ENCODE measurements around the gene R3HDM2.
A peak's percentile ranks its signal among the peaks of the same experiment; 100 is the strongest.

R3HDM2 gene

DNA sequence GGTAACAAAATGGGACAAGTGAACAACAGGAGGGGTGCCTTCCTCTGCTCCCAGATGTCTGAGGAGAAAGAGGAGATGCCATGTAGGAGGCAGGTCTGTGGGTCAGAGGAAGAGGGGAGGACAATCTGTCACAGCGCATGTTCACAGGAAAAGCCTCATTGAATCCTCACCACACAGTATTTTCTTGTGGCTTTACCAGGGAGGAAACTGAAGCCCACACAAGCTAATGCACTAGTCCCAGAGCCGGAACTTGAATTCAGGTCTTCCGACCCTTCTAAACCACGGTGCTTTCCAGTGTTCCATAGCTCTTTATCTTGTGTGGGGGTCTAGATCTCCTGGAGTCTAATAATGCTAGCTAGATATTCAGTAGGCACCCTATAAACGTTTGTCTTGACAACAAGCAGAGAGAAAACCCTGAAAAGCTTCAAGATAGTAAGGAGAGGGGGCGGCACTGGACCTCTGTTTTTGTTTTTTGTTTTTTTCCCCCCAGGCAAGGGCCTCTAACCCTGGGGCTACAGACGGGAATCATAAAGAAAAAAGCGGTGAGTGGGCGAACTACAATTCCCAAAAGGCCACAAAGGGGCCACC is 201.7 kb downstream of the R3HDM2 start:
- TF ChIP-seq, protein P1, sequence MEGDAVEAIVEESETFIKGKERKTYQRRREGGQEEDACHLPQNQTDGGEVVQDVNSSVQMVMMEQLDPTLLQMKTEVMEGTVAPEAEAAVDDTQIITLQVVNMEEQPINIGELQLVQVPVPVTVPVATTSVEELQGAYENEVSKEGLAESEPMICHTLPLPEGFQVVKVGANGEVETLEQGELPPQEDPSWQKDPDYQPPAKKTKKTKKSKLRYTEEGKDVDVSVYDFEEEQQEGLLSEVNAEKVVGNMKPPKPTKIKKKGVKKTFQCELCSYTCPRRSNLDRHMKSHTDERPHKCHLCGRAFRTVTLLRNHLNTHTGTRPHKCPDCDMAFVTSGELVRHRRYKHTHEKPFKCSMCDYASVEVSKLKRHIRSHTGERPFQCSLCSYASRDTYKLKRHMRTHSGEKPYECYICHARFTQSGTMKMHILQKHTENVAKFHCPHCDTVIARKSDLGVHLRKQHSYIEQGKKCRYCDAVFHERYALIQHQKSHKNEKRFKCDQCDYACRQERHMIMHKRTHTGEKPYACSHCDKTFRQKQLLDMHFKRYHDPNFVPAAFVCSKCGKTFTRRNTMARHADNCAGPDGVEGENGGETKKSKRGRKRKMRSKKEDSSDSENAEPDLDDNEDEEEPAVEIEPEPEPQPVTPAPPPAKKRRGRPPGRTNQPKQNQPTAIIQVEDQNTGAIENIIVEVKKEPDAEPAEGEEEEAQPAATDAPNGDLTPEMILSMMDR (IDR thresholded peaks at IDR 0.05; ENCODE audit: insufficient read depth, low read depth, low read length, missing control alignments), result no peak
- peak; percentile 44 for DNase-seq (ENCODE audit: low read depth)
- H3K4me3 ChIP-seq (ENCODE audit: low read depth, low read length), result peak overlapping the region; percentile 97

GRCh38 chr12:57227315-57228115 is 203.3 kb downstream of the R3HDM2 start:
- TF ChIP-seq, protein P1 (IDR thresholded peaks at IDR 0.05; ENCODE audit: insufficient read depth, low read depth, low read length, missing control alignments), result no peak
- no peak for DNase-seq (ENCODE audit: low read depth)
- no peak overlapping the region for H3K4me3 ChIP-seq (ENCODE audit: low read depth, low read length)

GRCh38 chr12:57226588-57227314 is 204.1 kb downstream of the R3HDM2 start:
- H3K4me3 ChIP-seq (ENCODE audit: low read depth, low read length), result no peak overlapping the region
- TF ChIP-seq, protein P1 (IDR thresholded peaks at IDR 0.05; ENCODE audit: insufficient read depth, low read depth, low read length, missing control alignments), result no peak
- DNase-seq (ENCODE audit: low read depth), result no peak

- H3K4me3 ChIP-seq (ENCODE audit: low read depth, low read length), result no peak overlapping the region
- TF ChIP-seq, protein P1 (IDR thresholded peaks at IDR 0.05; ENCODE audit: insufficient read depth, low read depth, low read length, missing control alignments), result no peak
- DNase-seq (ENCODE audit: low read depth), result no peak
Observed at GRCh38 chr12:57225680-57226210, 205.1 kb downstream of the R3HDM2 start.

DNA sequence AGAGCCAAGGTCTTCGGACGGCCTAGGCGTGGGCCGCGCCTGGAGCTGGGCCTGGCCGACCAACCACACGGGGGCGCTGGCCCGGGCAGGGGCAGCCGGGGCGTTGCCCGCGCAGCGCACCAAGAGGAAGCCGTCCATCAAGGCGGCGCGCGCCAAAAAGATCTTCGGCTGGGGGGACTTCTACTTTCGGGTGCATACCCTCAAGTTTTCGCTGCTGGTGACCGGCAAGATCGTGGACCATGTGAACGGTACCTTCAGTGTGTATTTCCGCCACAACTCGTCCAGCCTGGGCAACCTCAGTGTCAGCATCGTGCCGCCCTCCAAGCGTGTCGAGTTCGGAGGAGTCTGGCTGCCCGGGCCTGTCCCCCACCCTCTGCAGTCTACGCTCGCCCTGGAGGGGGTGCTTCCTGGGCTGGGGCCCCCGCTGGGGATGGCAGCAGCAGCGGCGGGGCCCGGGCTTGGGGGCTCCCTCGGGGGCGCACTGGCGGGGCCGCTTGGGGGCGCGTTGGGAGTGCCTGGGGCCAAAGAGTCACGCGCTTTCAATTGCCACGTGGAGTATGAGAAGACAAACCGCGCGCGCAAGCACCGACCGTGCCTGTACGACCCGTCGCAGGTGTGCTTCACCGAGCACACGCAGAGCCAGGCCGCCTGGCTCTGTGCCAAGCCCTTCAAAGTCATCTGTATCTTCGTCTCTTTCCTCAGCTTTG is 205.7 kb downstream of the R3HDM2 start:
- DNase-seq (ENCODE audit: low read depth), result peak; percentile 65
- TF ChIP-seq, protein P1 (IDR thresholded peaks at IDR 0.05; ENCODE audit: insufficient read depth, low read depth, low read length, missing control alignments), result peak; percentile 63
- no peak overlapping the region for H3K4me3 ChIP-seq (ENCODE audit: low read depth, low read length)

GRCh38 chr12:57224278-57224972 is 206.4 kb downstream of the R3HDM2 start:
- H3K4me3 ChIP-seq (ENCODE audit: low read depth, low read length), result no peak overlapping the region
- DNase-seq (ENCODE audit: low read depth), result no peak
- TF ChIP-seq, protein P1 (IDR thresholded peaks at IDR 0.05; ENCODE audit: insufficient read depth, low read depth, low read length, missing control alignments), result no peak

Data from GM12865 (cell line).